GM12878 (cell line): ENCODE data around the gene OR10H1.

ENCODE experiments used
- BHLHE40 ChIP-seq, 2 experiments: fragments of 450-650 bp in 1 of 2; IDR thresholded peaks; 2 replicates each; pipeline ENCODE4 v1.6.1; 2011 to 2017; ENCODE audit warnings: low read depth in 2 of 2, borderline replicate concordance in 1 of 2, improper control_type of control experiment in 1 of 2, low read length in 1 of 2, mild to moderate bottlenecking in 1 of 2
- CEBPB ChIP-seq, 2 experiments: fragments of 150-350 bp in 1 of 2; IDR thresholded peaks; 2 replicates each; pipeline ENCODE4 v1.6.1; 2012 to 2014; ENCODE audit warnings: low read depth in 2 of 2, low read length in 2 of 2, borderline replicate concordance in 1 of 2, inconsistent platforms in 1 of 2
- MAX ChIP-seq: IDR thresholded peaks from 2 replicates; pipeline ENCODE4 v1.6.1; 2012; ENCODE audit warnings: low read depth, low read length, improper control_type of control experiment
- NFXL1 ChIP-seq: fragments of 450-650 bp; IDR thresholded peaks from 2 replicates; pipeline ENCODE4 v1.6.1; 2017; ENCODE audit warnings: antibody characterized with exemption, mild to moderate bottlenecking, borderline replicate concordance
- PAX5 ChIP-seq: IDR thresholded peaks from 2 replicates; pipeline ENCODE4 v1.6.1; 2011; ENCODE audit warnings: low read depth, low read length, borderline replicate concordance
- PBX3 ChIP-seq: IDR thresholded peaks from 2 replicates; pipeline ENCODE4 v1.6.1; 2011; ENCODE audit warnings: mild to moderate bottlenecking, low read depth, low read length, moderate library complexity; ENCODE audit not compliant: insufficient replicate concordance
- POLR2A ChIP-seq: IDR thresholded peaks from 2 replicates; pipeline ENCODE4 v1.6.1; 2011; ENCODE audit warnings: low read depth, mild to moderate bottlenecking, low read length
- SREBF2 ChIP-seq: IDR thresholded peaks from 2 replicates; pipeline ENCODE4 v1.6.1; 2012; ENCODE audit warnings: mild to moderate bottlenecking, low read length
- SUZ12 ChIP-seq: fragments of 200-600 bp; sonication (generic); IDR thresholded peaks from one replicate; pipeline ENCODE4 v1.6.1; 2018; ENCODE audit warnings: antibody characterized with exemption, mild to moderate bottlenecking; ENCODE audit not compliant: unreplicated experiment

GRCh38 chr19:15829786-15830185 is 14.3 kb upstream of the OR10H1 start:
- no peak for TF ChIP-seq PBX3
- TF ChIP-seq MAX = no peak
- TF ChIP-seq POLR2A = no peak
- TF ChIP-seq BHLHE40 (IDR thresholded peaks at IDR 0.05; ENCODE audit: borderline replicate concordance in 1 of 2, low read depth in 2 of 2, low read length in 1 of 2) = no peak
- TF ChIP-seq SREBF2 = no peak
- TF ChIP-seq CEBPB (IDR thresholded peaks at IDR 0.05; ENCODE audit: borderline replicate concordance in 1 of 2, low read depth in 2 of 2, low read length in 2 of 2) = no peak
- TF ChIP-seq PAX5 = no peak
- no peak for TF ChIP-seq NFXL1
- TF ChIP-seq SUZ12 = no peak
